ENCODE data around the gene NOD1. TPM values are rescaled to one million over a fixed set of nuclear protein-coding genes. Genes with fewer than 3 reads are reported as not detected.

NOD1 gene
- total RNA-seq, 1 experiment from 2014 or later, result 7.0 TPM

DNA sequence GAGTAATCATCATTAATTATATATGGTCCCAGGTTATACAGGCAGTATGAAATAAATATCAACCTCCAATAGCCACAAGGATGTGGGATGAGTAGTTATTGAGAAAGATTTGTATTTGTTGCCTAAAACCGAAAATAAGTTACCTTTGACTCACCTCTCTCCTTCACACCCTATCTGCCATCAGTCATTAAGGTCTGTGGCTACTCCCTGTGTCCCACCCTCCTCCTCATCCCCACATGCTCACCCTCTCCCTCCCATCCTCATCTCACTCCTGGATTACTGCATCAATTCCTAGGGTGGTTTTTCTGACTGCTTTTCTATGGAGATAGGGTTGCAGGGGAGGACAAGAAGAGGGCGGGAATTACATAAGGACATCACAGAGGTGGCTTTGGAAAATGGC lies 35.2 kb upstream of the NOD1 start:
- no peaks in the 10 kb centered on the region for H3K9me3 ChIP-seq
- Mint-ChIP-seq H3K9me3 (ENCODE audit: unreplicated experiment) (no peaks in the 10 kb centered on the region), H3K4me3 (ENCODE audit: unreplicated experiment) (no peak overlapping the region), H3K36me3 (ENCODE audit: insufficient read depth, unreplicated experiment) (no peaks in the 10 kb centered on the region), H3K27ac (ENCODE audit: unreplicated experiment) (no peak overlapping the region), H3K4me1 (ENCODE audit: low read depth, unreplicated experiment) (peaks cover 19% of the 10 kb centered on the region), H3K27me3 (ENCODE audit: insufficient read depth, unreplicated experiment) (no peaks in the 10 kb centered on the region)
- H3K27me3 ChIP-seq (replicated peaks; ENCODE audit: control insufficient read depth, insufficient read depth, low read length), result no peaks in the 10 kb centered on the region
- no peak overlapping the region for H3K4me3 ChIP-seq (ENCODE audit: low read depth, low read length)
- no peak for TF ChIP-seq CTCF (IDR thresholded peaks at IDR 0.05; ENCODE audit: insufficient read depth in 1 of 2, low read depth in 1 of 2, low read length in 1 of 2, severe bottlenecking in 1 of 2, unreplicated experiment in 1 of 2)
- intact Hi-C loops (cut with micrococcal nuclease; ENCODE audit: unreplicated experiment), result no loop called here
- CTCF ChIA-PET, result no interaction called here
- peaks cover 13% of the 10 kb centered on the region; the same call in 1 of the 2 replicates for H3K4me1 ChIP-seq
- no peak for DNase-seq
- POLR2A ChIA-PET, result no interaction called here
- BruUV-seq (replicated peaks), result no TSS peak
- no peaks in the 10 kb centered on the region for H3K36me3 ChIP-seq (ENCODE audit: control insufficient read depth, insufficient read depth, low read length)

DNA sequence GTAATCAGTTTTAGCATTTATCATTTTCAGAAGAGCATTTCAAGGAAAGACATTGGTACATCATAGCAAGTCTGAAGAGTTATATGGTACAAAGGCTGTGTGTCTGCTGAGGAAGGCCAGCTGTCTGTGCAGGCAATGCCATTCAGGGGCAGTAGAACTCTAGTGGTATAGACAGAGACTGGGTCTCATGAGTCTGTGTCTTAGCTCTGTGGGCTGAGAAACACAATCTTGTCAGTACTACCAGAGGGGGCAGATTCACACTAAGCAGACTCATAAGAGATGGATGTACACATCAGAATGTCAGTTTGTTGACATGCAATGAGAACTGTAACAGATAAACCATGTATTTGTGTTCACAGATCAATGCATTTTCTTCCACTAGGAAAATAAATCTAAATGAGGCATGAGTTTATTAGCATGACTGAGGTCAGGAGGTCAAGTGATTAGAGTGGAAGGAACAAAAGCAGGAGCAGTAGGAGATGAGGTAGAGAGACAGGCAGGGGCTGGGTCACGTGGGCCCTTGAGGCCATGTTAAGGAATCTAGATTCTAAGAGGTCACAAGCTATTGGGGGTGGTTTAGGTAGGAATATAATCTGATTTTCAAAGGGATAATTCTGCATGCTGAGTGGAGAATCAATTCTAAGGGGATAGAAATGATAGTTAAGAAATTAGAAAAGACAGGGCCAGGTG lies 33.5 kb upstream of the NOD1 start:
- Mint-ChIP-seq H3K36me3 (ENCODE audit: insufficient read depth, unreplicated experiment) (no peaks in the 10 kb centered on the region), H3K4me3 (ENCODE audit: unreplicated experiment) (no peak overlapping the region), H3K27me3 (ENCODE audit: insufficient read depth, unreplicated experiment) (no peaks in the 10 kb centered on the region), H3K4me1 (ENCODE audit: low read depth, unreplicated experiment) (peaks cover 20% of the 10 kb centered on the region), H3K9me3 (ENCODE audit: unreplicated experiment) (no peaks in the 10 kb centered on the region), H3K27ac (ENCODE audit: unreplicated experiment) (no peak overlapping the region)
- DNase-seq, result no peak
- intact Hi-C loops (cut with micrococcal nuclease; ENCODE audit: unreplicated experiment), result no loop called here
- no peaks in the 10 kb centered on the region for H3K36me3 ChIP-seq (ENCODE audit: control insufficient read depth, insufficient read depth, low read length)
- no peaks in the 10 kb centered on the region for H3K27me3 ChIP-seq (replicated peaks; ENCODE audit: control insufficient read depth, insufficient read depth, low read length)
- no peaks in the 10 kb centered on the region for H3K9me3 ChIP-seq
- TF ChIP-seq CTCF (IDR thresholded peaks at IDR 0.05; ENCODE audit: insufficient read depth in 1 of 2, low read depth in 1 of 2, low read length in 1 of 2, severe bottlenecking in 1 of 2, unreplicated experiment in 1 of 2), result no peak
- no TSS peak for BruUV-seq (replicated peaks)
- H3K4me3 ChIP-seq (ENCODE audit: low read depth, low read length), result no peak overlapping the region
- ChIA-PET CTCF (interaction anchor here (1.1 to 4.3 kb wide), 2 partner anchors 35 to 52 kb away, joined by 5 to 20 read pairs; no protein-coding TSS in a partner anchor), POLR2A (no interaction called here)
- peaks cover 10% of the 10 kb centered on the region; the same call in 1 of the 2 replicates for H3K4me1 ChIP-seq

GRCh38 chr7:30511494-30511893 lies 32.9 kb upstream of the NOD1 start:
- intact Hi-C loops (cut with micrococcal nuclease; ENCODE audit: unreplicated experiment), result no loop called here
- Mint-ChIP-seq H3K36me3 (ENCODE audit: insufficient read depth, unreplicated experiment) (no peaks in the 10 kb centered on the region), H3K4me1 (ENCODE audit: low read depth, unreplicated experiment) (peaks cover 20% of the 10 kb centered on the region), H3K9me3 (ENCODE audit: unreplicated experiment) (no peaks in the 10 kb centered on the region), H3K4me3 (ENCODE audit: unreplicated experiment) (no peak overlapping the region), H3K27me3 (ENCODE audit: insufficient read depth, unreplicated experiment) (no peaks in the 10 kb centered on the region), H3K27ac (ENCODE audit: unreplicated experiment) (no peak overlapping the region)
- peaks cover 10% of the 10 kb centered on the region; the same call in 1 of the 2 replicates for H3K4me1 ChIP-seq
- TF ChIP-seq CTCF (IDR thresholded peaks at IDR 0.05; ENCODE audit: insufficient read depth in 1 of 2, low read depth in 1 of 2, low read length in 1 of 2, severe bottlenecking in 1 of 2, unreplicated experiment in 1 of 2), result no peak
- no peaks in the 10 kb centered on the region for H3K9me3 ChIP-seq
- no peaks in the 10 kb centered on the region for H3K27me3 ChIP-seq (replicated peaks; ENCODE audit: control insufficient read depth, insufficient read depth, low read length)
- no peak for DNase-seq
- no TSS peak for BruUV-seq (replicated peaks)
- no peak overlapping the region for H3K4me3 ChIP-seq (ENCODE audit: low read depth, low read length)
- H3K36me3 ChIP-seq (ENCODE audit: control insufficient read depth, insufficient read depth, low read length), result no peaks in the 10 kb centered on the region
- ChIA-PET POLR2A (no interaction called here), CTCF (interaction anchor here (4.3 kb wide), 1 partner anchor 53 kb away, joined by 20 read pairs; no protein-coding TSS in a partner anchor)
